Measurements from ENCODE around the gene CCDC117. TPM values are rescaled to one million over a fixed set of nuclear protein-coding genes. Genes with fewer than 3 reads are reported as not detected.

CCDC117 gene
- total RNA-seq, 4 donors from 2014 or later, result 9.8 to 15.4 (median 14.4) TPM

GRCh38 chr22:28813772-28814518 is 41.5 kb downstream of the CCDC117 start:
- Histone ChIP-seq H3K9me3 (no peaks in the 10 kb centered on the region), H3K4me1 (peaks cover 16 to 84% (median 24%) of the 10 kb centered on the region in 3 donors), H3K27ac (peak overlapping the region in 3 of 4 donors; percentile 48 to 82 (median 64)), H3K4me3 (no peak overlapping the region), H3K36me3 (no peaks in the 10 kb centered on the region), H3K27me3 (no peaks in the 10 kb centered on the region)
- intact Hi-C loops (cut with DNase I), result no loop called here
- DNase-seq, result no peak
- TF ChIP-seq POLR2A (IDR thresholded peaks at IDR 0.05) (no peak), CTCF (IDR thresholded peaks at IDR 0.05) (no peak)
- WGBS, 2 donors, result 79 to 80% methylated on average over 2 of the region's 2 CpGs

- Histone ChIP-seq H3K9me3 (no peaks in the 10 kb centered on the region), H3K27me3 (no peaks in the 10 kb centered on the region), H3K27ac (peak overlapping the region; percentile 5 to 64 (median 31)), H3K36me3 (no peaks in the 10 kb centered on the region), H3K4me3 (no peak overlapping the region), H3K4me1 (peaks cover 25 to 95% (median 34%) of the 10 kb centered on the region in 3 donors)
- TF ChIP-seq CTCF (IDR thresholded peaks at IDR 0.05), result no peak
- TF ChIP-seq POLR2A (IDR thresholded peaks at IDR 0.05), result no peak
- intact Hi-C loops (cut with DNase I), result no loop called here
- 44 to 54% methylated on average over 6 of the region's 6 CpGs for WGBS, 2 donors
- no peak for DNase-seq
These were observed 42.6 kb downstream of the CCDC117 start for GRCh38 chr22:28815111-28815510.

GRCh38 chr22:28815729-28816128 is 43.2 kb downstream of the CCDC117 start:
- no peak for DNase-seq
- whole genome bisulfite sequencing, 2 donors, result 53 to 76% methylated on average over 6 of the region's 6 CpGs
- peak overlapping the region in 3 of 4 donors; percentile 5 to 64 (median 47) for H3K27ac ChIP-seq
- TF ChIP-seq POLR2A (IDR thresholded peaks at IDR 0.05) (no peak), CTCF (IDR thresholded peaks at IDR 0.05) (no peak)
- H3K4me3 ChIP-seq, result no peak overlapping the region
- intact Hi-C loops (cut with DNase I), result no loop called here
- H3K36me3 ChIP-seq, result no peaks in the 10 kb centered on the region
- no peaks in the 10 kb centered on the region for H3K27me3 ChIP-seq
- no peaks in the 10 kb centered on the region for H3K9me3 ChIP-seq
- peaks cover 25 to 91% (median 34%) of the 10 kb centered on the region in 3 donors for H3K4me1 ChIP-seq

- no peaks in the 10 kb centered on the region for H3K36me3 ChIP-seq
- intact Hi-C loops (cut with DNase I), result no loop called here
- H3K27me3 ChIP-seq, result no peaks in the 10 kb centered on the region
- H3K9me3 ChIP-seq, result no peaks in the 10 kb centered on the region
- DNase-seq, result no peak
- peaks cover 15 to 81% (median 28%) of the 10 kb centered on the region in 3 donors for H3K4me1 ChIP-seq
- WGBS, 2 donors, result 81 to 96% methylated on average over 2 of the region's 2 CpGs
- H3K27ac ChIP-seq, result peak overlapping the region in 2 of 4 donors; percentile 83 to 86
- TF ChIP-seq CTCF (IDR thresholded peaks at IDR 0.05), result no peak
- no peak for TF ChIP-seq POLR2A (IDR thresholded peaks at IDR 0.05)
- H3K4me3 ChIP-seq, result no peak overlapping the region
These were observed 44.6 kb downstream of the CCDC117 start for GRCh38 chr22:28817064-28817463.
